Adrenal gland (tissue), 12 donors: Measurements from ENCODE around the gene SLIT3. TPM values are rescaled to one million over a fixed set of nuclear protein-coding genes. Genes with fewer than 3 reads are reported as not detected.

Source experiments
- DNase-seq, 7 donors: peaks; one replicate each; pipeline ENCODE4 v3.0.0-alpha.2; 2019 to 2020
- H3K27ac ChIP-seq, 5 donors: fragments of 200-600 bp; sonication (generic) in 4 of 5; 1 replicate in 3 of 5; 2 replicates in 2 of 5; pipeline versions ENCODE4 v1.5.1 to v1.8.0; 2016 to 2020; ENCODE audit warnings: mild to moderate bottlenecking in 1 of 5
- H3K27me3 ChIP-seq: fragments of 200-600 bp; 2 replicates; pipeline ENCODE4 v1.8.0; 2021
- H3K36me3 ChIP-seq, 2 donors: fragments of 200-600 bp; replicated peaks in 1 of 2; 1 replicate in 1 of 2; 2 replicates in 1 of 2; pipeline versions ENCODE4 v1.5.1 to v1.8.0; 2018 to 2022
- H3K4me1 ChIP-seq, 2 donors: fragments of 200-600 bp; replicated peaks in 1 of 2; 1 replicate in 1 of 2; 2 replicates in 1 of 2; pipeline versions ENCODE4 v1.5.1 to v1.8.0; 2018 to 2021
- H3K4me3 ChIP-seq, 4 donors: fragments of 200-600 bp; sonication (generic) in 3 of 4; one replicate each; pipeline ENCODE4 v1.5.1; 2016 to 2018
- H3K9me3 ChIP-seq, 3 donors: fragments of 200-600 bp; sonication (generic) in 1 of 3; replicated peaks in 1 of 3; 1 replicate in 2 of 3; 2 replicates in 1 of 3; pipeline versions ENCODE4 v1.5.1 to v1.8.0; 2016 to 2021
- CTCF ChIP-seq, 6 experiments: fragments of 450-650 bp in 4 of 6; fragments of 200-600 bp in 2 of 6; sonication (generic) in 1 of 6; IDR thresholded peaks; 1 replicate in 5 of 6; 2 replicates in 1 of 6; pipeline versions ENCODE4 v1.5.1 to v1.8.0; 2016 to 2021; ENCODE audit warnings: antibody characterized with exemption in 6 of 6, mild to moderate bottlenecking in 2 of 6, moderate library complexity in 1 of 6
- POLR2A ChIP-seq, 2 donors: fragments of 450-650 bp; IDR thresholded peaks; one replicate each; pipeline ENCODE4 v1.6.1; 2017; ENCODE audit warnings: antibody characterized with exemption in 2 of 2, mild to moderate bottlenecking in 2 of 2, moderate library complexity in 1 of 2
- WGBS, 4 donors: extraction: QIAGEN DNeasy Blood & Tissue Kit in 2 of 4; methylation state at CpG; one replicate each; pipeline versions ENCODE4 v1.1.5 to v1.1.7; 2013 to 2017; 5-methylcytosine and 5-hydroxymethylcytosine counted together
- intact Hi-C, 2 donors: fragments of 100-400 bp; cut with DNase I; formaldehyde crosslinking; loops; one replicate each; pipeline versions ENCODE4 v1.14.1 to v1.15.0; 2022 to 2023
- polyA plus RNA-seq, 3 donors: library from polyadenylated mRNA; stranded (reverse); fragments of 200-250 nt in 2 of 3; fragments of 350-450 nt in 1 of 3; fragmentation: Illumina TruSeq in 1 of 3; extraction: RNeasy Lipid Tissue Mini Kit (QIAGEN cat#74804) in 1 of 3; gene quantifications; one replicate each; pipeline ENCODE4 v1.2.3, GENCODE V29; 2013 to 2014
- total RNA-seq, 9 donors: library from RNA; depleted of rRNA in 4 of 9; stranded (reverse); fragments of >200 nt in 4 of 9; fragments of 120-200 nt in 1 of 9; fragmentation: NEBNext Ultra II Directional in 1 of 9; extraction: Animal tissue kit (Norgen Biotek cat#: 25700) in 1 of 9; gene quantifications; one replicate each; pipeline versions ENCODE4 v1.1.0 to v1.2.4, GENCODE V29; 2013 to 2023
- donor health status: healthy with polysubstance abuse.
- donor health status: Bipolar disorder and iron deficiency.
- donor health status: DM: yes; HTN: yes; CAD: no.
- donor health status: DM: no; HTN: no; CAD: no.
- donor health status: DM: no; HTN: no; CAD: no.
- donor health status: DM: yes; HTN: yes; CAD: no.

SLIT3 gene
- total and polyA plus RNA-seq, 12 donors: 10.0 to 94.1 (median 32.8) TPM

- peaks cover 0 to 12% of the 10 kb centered on the region in 2 donors for H3K36me3 ChIP-seq
- TF ChIP-seq POLR2A (IDR thresholded peaks at IDR 0.05): no peak
- no peak for TF ChIP-seq CTCF (IDR thresholded peaks at IDR 0.05)
- no peak overlapping the region for H3K4me3 ChIP-seq
- H3K9me3 ChIP-seq: no peaks in the 10 kb centered on the region
- H3K27me3 ChIP-seq: no peaks in the 10 kb centered on the region
- no peak overlapping the region for H3K27ac ChIP-seq
- intact Hi-C loops: no loop called here
- DNase-seq: no peak
- no peaks in the 10 kb centered on the region for H3K4me1 ChIP-seq
- WGBS, 4 donors: 35 to 62% (median 48%) methylated on average over 4 of the region's 4 CpGs
Measured at GRCh38 chr5:168813184-168813968, 487.6 kb downstream of the SLIT3 start.

- intact Hi-C loops: no loop called here
Measured at GRCh38 chr5:168810641-168811040, 490.3 kb downstream of the SLIT3 start.

GRCh38 chr5:168809218-168809617 is 491.7 kb downstream of the SLIT3 start:
- no peaks in the 10 kb centered on the region for H3K27me3 ChIP-seq
- 76 to 82% (median 79%) methylated on average over 5 to 7 of the region's 7 CpGs for WGBS, 4 donors
- intact Hi-C loops: no loop called here
- H3K27ac ChIP-seq: no peak overlapping the region
- peaks cover 0 to 7% of the 10 kb centered on the region in 2 donors for H3K36me3 ChIP-seq
- no peak overlapping the region for H3K4me3 ChIP-seq
- TF ChIP-seq POLR2A (IDR thresholded peaks at IDR 0.05) (no peak), CTCF (IDR thresholded peaks at IDR 0.05) (no peak)
- no peaks in the 10 kb centered on the region for H3K9me3 ChIP-seq
- DNase-seq: no peak
- no peaks in the 10 kb centered on the region for H3K4me1 ChIP-seq

More at GRCh38 chr5:168810641-168811040, 490.3 kb downstream of the SLIT3 start:
- no peak for TF ChIP-seq CTCF (IDR thresholded peaks at IDR 0.05)
- no peak for TF ChIP-seq POLR2A (IDR thresholded peaks at IDR 0.05)
- Histone ChIP-seq H3K27me3 (no peaks in the 10 kb centered on the region), H3K36me3 (peaks cover 0 to 17% of the 10 kb centered on the region in 2 donors), H3K27ac (no peak overlapping the region), H3K9me3 (no peaks in the 10 kb centered on the region), H3K4me3 (no peak overlapping the region), H3K4me1 (no peaks in the 10 kb centered on the region)
- WGBS, 4 donors: 70 to 86% (median 78%) methylated on average over 3 to 4 of the region's 4 CpGs; no CpG with 5 or more reads in 1 of the 4 donors
- DNase-seq: no peak

- Histone ChIP-seq H3K27me3 (no peaks in the 10 kb centered on the region), H3K4me1 (no peaks in the 10 kb centered on the region), H3K4me3 (no peak overlapping the region), H3K36me3 (peaks cover 0 to 7% of the 10 kb centered on the region in 2 donors), H3K27ac (no peak overlapping the region), H3K9me3 (no peaks in the 10 kb centered on the region)
- TF ChIP-seq POLR2A (IDR thresholded peaks at IDR 0.05) (no peak), CTCF (IDR thresholded peaks at IDR 0.05) (no peak)
- WGBS, 4 donors: 78 to 95% (median 83%) methylated on average over 2 to 3 of the region's 3 CpGs
- no peak for DNase-seq
- intact Hi-C loops: no loop called here
Measured at GRCh38 chr5:168808051-168808616, 492.8 kb downstream of the SLIT3 start.
